ENCODE data around the gene KDM1A. TPM values are rescaled to one million over a fixed set of nuclear protein-coding genes. Genes with fewer than 3 reads are reported as not detected.
"Not testable (repeated sequence)": the region's sequence is repeated elsewhere in the genome, so short reads cannot be mapped to it uniquely, and the experiment has no call there.

The KDM1A gene
- total RNA-seq, result 10 to 100 TPM; 55.2 to 57.0 TPM

DNA sequence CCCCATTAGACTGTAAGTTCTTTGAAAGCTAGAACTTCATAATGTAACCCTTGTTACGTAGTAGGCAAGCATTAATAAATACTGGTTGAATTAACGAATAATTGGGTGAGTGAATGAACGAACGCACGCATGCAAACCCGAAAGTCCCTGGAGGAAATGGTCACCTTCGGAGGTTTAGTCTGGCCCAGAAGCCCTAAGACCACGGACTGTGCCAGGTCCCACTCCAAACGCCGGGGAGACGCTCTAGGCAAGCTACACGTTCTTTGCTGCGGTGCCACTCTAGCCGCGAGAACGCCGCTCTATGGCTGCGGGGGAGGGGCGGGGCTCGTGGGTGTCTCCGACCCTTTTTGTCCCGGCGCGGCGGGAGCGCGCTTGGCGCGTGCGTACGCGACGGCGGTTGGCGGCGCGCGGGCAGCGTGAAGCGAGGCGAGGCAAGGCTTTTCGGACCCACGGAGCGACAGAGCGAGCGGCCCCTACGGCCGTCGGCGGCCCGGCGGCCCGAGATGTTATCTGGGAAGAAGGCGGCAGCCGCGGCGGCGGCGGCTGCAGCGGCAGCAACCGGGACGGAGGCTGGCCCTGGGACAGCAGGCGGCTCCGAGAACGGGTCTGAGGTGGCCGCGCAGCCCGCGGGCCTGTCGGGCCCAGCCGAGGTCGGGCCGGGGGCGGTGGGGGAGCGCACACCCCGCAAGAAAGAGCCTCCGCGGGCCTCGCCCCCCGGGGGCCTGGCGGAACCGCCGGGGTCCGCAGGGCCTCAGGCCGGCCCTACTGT, at the start of gene KDM1A:
TSS of gene KDM1A (plus strand) at position 375 of the 769 bp plus-strand sequence. CDS start at position 504, 129 bp downstream.
- Mint-ChIP-seq H3K27ac (peak within 1 kb of the TSS; percentile 92), H3K4me3 (peak within 1 kb of the TSS; percentile 95), H3K27me3 (no peaks in the 10 kb centered on the region), H3K4me1 (peaks cover 29% of the 10 kb centered on the region), H3K9me3 (peaks cover 7% of the 10 kb centered on the region), H3K36me3 (peaks cover 21% of the 10 kb centered on the region)
- ATAC-seq (ENCODE audit: low read depth) (peak; percentile 94), DNase-seq (peak; percentile 97)
- POLR2A ChIA-PET, result interaction anchor here (0.6 to 2.2 kb wide), 8 partner anchors 11 to 512 kb away, joined by 3 to 9 read pairs (median 3); partner anchors contain the start of genes E2F2 and HNRNPR

DNA sequence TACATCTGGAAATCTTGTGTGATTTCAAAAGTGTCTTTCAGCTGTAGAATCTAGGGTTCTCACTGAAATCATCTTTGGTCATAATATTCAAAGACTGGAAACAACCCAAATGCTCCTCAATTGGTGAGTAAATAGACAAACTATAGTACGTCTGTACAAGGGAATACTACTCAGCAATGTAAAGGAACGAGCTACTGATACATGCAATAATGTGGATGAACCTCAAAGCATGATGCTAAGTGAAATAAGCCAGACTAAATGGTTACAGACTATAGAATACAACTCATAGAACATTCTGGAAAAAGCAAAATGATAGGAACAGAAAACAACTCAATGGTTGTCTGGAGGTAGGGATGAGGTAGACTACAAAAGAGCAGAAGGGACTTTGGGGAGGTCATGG, 49.2 kb upstream of the KDM1A start:
- DNase-seq (no peak), ATAC-seq (ENCODE audit: low read depth) (no peak)
- H3K9me3 Mint-ChIP-seq, result peaks cover 4% of the 10 kb centered on the region
- peaks cover 37% of the 10 kb centered on the region for H3K27me3 Mint-ChIP-seq
- H3K27ac Mint-ChIP-seq, result no peak overlapping the region
- H3K36me3 Mint-ChIP-seq, result no peaks in the 10 kb centered on the region
- H3K4me3 Mint-ChIP-seq, result no peak overlapping the region
- POLR2A ChIA-PET, result no interaction called here
- no peaks in the 10 kb centered on the region for H3K4me1 Mint-ChIP-seq

DNA sequence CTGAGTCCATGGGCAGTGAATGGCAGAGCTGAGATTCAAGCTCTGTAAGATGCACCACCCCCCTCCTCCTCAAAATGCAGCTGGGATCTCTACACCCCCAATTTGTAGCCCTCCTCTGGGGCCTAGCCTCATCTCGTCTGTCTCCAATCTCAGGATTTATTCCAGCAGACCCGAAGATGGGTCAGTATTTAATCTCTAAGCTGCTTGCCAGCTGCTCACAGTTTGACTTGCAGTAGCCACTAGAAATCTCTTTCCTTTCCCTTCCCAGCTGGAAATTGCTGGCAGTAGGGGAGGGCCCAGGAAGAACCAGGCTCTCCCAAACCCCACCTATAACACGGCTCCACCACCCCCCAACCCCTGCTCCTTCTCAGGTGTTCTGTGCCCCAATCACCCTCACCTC, 48.1 kb upstream of the KDM1A start:
- POLR2A ChIA-PET, result no interaction called here

DNA sequence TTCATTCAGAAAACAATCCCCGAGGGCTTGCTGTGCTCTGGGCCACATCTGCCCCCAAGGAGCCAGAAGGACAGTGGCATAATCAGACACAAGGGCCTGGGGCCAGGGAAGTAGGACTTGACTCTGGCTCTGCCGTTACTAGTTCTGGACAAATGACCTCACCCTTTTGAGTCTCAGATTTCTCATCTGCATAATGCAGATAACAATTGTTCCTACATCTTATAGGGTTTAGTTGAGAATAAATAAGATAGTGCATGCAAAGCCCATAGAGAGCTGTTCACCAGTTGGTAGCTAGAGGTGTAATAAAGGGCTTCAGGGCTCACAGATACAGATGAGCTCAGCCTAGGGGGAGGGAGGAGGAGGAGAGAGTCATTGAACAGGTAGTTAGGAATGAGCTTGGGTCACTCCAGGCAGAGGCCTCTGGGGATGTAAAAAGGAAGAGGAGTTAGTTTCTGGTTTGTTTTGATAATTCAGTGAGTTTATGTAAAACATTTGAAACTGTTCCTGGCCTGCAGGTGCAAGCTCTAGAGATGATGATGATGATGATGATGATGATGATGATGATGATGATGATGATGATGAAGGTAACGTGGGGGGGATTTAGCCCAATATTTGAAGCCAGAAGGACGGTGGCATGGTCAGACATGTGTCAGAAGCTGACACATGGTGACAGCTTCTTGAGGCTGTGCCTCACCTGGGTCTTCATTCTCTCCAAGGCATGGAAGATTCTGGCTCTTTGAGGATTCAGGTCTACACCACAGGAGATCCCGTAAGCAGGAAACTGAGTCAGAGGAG, 47.5 kb upstream of the KDM1A start:
- no peaks in the 10 kb centered on the region for H3K9me3 Mint-ChIP-seq
- H3K27ac Mint-ChIP-seq, result no peak overlapping the region
- ATAC-seq (ENCODE audit: low read depth) (no peak), DNase-seq (no peak)
- no peak overlapping the region for H3K4me3 Mint-ChIP-seq
- peaks cover 3% of the 10 kb centered on the region for H3K4me1 Mint-ChIP-seq
- peaks cover 40% of the 10 kb centered on the region for H3K27me3 Mint-ChIP-seq
- POLR2A ChIA-PET, result no interaction called here
- H3K36me3 Mint-ChIP-seq, result no peaks in the 10 kb centered on the region

More for the DNA sequence above, 48.1 kb upstream of the KDM1A start:
- Mint-ChIP-seq H3K4me3 (no peak overlapping the region), H3K27me3 (peaks cover 37% of the 10 kb centered on the region), H3K27ac (no peak overlapping the region), H3K9me3 (peaks cover 4% of the 10 kb centered on the region), H3K4me1 (no peaks in the 10 kb centered on the region), H3K36me3 (no peaks in the 10 kb centered on the region)
- ATAC-seq (ENCODE audit: low read depth) (no peak), DNase-seq (no peak)

DNA sequence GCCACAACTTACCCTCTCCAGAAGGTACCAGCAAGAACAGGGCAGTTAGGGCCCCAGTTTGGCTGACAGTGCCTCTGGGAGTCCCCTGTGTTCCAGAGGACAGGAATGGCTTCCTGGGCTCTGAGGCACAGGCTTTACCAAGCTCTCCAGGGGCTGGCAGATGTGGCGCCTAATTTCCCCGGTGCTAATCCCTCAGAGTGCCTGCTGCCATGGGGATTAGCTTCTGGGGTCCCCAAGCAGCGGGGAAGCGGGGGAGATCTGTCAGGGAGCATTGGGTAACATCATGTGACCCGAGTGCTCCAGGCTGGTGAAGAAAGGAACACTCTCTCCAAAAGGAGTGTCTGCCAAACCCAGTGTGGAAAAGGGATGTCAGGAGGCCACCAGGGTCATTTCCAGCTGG, 46.5 kb upstream of the KDM1A start, which contains the start of gene LACTBL1:
TSS of gene LACTBL1 (minus strand) at position 107 of the 400 bp plus-strand sequence. CDS start 550 bp downstream, outside the sequence.
- Mint-ChIP-seq H3K4me3 (no peak within 1 kb of the TSS), H3K9me3 (no peaks in the 10 kb centered on the region), H3K27ac (no peak within 1 kb of the TSS), H3K27me3 (peaks cover 45% of the 10 kb centered on the region), H3K4me1 (peaks cover 3% of the 10 kb centered on the region), H3K36me3 (no peaks in the 10 kb centered on the region)
- POLR2A ChIA-PET, result no interaction called here
- no peak for DNase-seq
- no peak for ATAC-seq (ENCODE audit: low read depth)

DNA sequence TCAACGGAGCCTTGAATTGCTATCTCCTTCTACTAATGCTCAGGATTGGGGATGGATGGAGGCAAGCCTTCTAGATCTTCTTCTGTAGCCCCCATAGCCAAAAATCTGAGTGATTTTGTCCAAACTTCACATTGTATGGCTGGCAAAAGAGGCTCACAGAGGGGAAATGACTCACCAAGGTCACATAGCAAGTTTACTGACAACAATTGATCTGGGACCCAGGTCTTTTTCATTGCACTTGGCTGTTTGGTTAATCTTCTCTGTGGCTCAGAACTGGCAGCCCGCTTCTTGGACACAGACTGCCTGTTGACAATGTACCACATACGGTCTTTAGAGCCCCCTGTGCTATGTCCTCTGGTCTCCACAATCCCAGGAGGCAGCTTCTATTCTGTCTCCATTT, 43.6 kb upstream of the KDM1A start:
- POLR2A ChIA-PET, result no interaction called here
- no peak for DNase-seq
- H3K9me3 Mint-ChIP-seq, result no peaks in the 10 kb centered on the region
- ATAC-seq (ENCODE audit: low read depth), result no peak
- H3K36me3 Mint-ChIP-seq, result no peaks in the 10 kb centered on the region
- H3K27ac Mint-ChIP-seq, result no peak overlapping the region
- peaks cover 3% of the 10 kb centered on the region for H3K4me1 Mint-ChIP-seq
- H3K27me3 Mint-ChIP-seq, result peaks cover 18% of the 10 kb centered on the region
- H3K4me3 Mint-ChIP-seq, result no peak overlapping the region

DNA sequence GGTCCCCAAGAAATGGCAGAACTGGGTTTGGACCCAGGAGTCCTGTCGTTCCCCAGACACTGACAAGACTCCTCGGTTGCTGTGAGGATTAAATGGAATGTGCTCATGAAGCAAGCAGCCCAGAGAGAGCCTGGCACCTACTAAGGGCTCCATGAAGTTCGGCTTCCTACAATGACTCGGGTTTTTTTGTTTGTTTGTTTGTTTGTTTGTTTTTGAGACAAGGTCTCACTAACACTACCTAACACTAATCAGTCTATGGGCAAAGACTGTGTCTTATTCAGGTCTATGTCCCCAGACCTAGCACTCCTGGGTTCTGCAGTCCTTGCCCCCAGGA, 43.2 kb upstream of the KDM1A start:
- peaks cover 3% of the 10 kb centered on the region for H3K4me1 Mint-ChIP-seq
- peaks cover 17% of the 10 kb centered on the region for H3K27me3 Mint-ChIP-seq
- POLR2A ChIA-PET, result no interaction called here
- DNase-seq (no peak), ATAC-seq (ENCODE audit: low read depth) (no peak)
- H3K9me3 Mint-ChIP-seq, result no peaks in the 10 kb centered on the region
- no peak overlapping the region for H3K27ac Mint-ChIP-seq
- no peaks in the 10 kb centered on the region for H3K36me3 Mint-ChIP-seq
- H3K4me3 Mint-ChIP-seq, result no peak overlapping the region

DNA sequence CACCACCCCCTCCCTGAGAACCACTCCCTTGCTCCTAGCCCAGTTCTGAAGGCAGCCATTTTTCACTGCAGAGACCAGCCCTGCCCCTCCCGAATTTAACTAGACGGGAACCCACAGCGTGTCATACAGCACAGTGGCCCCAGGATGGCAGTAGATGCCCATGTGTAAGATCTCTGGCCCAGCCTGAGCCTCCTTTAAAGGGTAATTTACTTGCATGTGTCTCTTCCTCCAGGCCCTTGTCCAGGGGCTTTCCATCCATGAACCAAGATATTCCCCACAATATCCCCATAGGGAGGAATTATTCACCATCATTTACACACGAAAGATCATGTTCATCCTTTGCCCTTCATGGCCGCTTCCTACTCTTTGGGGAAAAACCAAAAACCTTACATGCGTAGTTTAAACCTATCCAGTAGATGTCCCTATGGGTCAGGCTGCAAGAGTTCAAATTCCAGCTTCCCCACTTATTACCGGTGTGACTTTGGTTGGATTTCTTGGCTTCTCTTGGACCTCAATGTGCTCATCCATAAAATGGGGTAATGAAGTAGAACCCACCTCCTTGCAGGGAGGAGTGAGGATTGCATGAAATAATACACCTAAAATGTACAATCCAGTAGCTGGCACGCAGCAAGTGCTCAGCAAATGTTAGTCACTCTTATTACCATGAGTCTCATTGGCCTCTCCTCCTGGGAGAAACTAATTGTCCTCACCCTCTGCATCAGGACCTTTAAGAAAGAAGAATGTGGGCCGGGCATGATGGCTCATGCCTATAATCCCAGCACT, 42.6 kb upstream of the KDM1A start:
- H3K4me3 Mint-ChIP-seq, result no peak overlapping the region
- POLR2A ChIA-PET, result no interaction called here
- ATAC-seq (ENCODE audit: low read depth) (peak; percentile 78), DNase-seq (peak; percentile 54)
- no peaks in the 10 kb centered on the region for H3K36me3 Mint-ChIP-seq
- H3K27me3 Mint-ChIP-seq, result peaks cover 12% of the 10 kb centered on the region
- H3K27ac Mint-ChIP-seq, result no peak overlapping the region
- H3K9me3 Mint-ChIP-seq, result no peaks in the 10 kb centered on the region
- peaks cover 3% of the 10 kb centered on the region for H3K4me1 Mint-ChIP-seq

DNA sequence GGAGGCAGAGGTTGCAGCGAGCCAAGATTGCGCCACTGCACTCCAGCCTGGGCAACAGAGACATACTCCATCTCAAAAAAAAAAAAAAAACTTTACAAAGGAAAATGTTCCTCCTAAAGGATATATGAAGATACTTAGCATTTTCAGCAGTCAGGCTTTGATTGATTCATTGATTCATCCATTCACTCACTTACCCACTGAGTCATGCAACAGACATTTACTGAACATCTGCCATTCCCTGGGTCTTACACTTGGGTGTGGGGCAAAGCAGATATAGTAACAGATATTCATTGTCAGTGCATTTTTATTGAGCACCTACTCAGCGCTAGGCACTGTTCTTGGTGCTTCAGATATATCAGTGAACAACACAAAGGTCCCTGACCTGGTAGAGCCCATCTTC, 41.0 kb upstream of the KDM1A start:
- H3K4me1 Mint-ChIP-seq, result peaks cover 3% of the 10 kb centered on the region

DNA sequence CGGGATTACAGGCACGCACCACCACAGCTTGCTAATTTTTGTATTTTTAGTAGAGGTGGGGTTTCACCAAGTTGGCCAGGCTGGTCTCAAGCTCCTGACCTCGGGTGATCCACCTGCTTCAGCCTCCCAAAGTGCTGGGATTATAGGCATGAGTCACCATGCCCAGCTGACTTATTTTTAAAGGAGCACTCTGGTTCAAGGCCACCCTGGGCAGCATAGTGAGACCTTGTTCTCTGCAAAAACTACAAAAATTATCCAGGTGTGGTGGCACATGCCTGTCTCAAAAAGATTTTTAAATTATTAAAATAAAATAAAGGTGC, 38.8 kb upstream of the KDM1A start:
- DNase-seq; H3K27ac Mint-ChIP-seq; H3K36me3 Mint-ChIP-seq; ATAC-seq (ENCODE audit: low read depth); H3K9me3 Mint-ChIP-seq; POLR2A ChIA-PET; H3K4me3 Mint-ChIP-seq; H3K4me1 Mint-ChIP-seq: not testable (repeated sequence)
- peaks cover 12% of the 10 kb centered on the region for H3K27me3 Mint-ChIP-seq

More for the DNA sequence above, 41.0 kb upstream of the KDM1A start:
- Mint-ChIP-seq H3K27ac (no peak overlapping the region), H3K9me3 (no peaks in the 10 kb centered on the region), H3K36me3 (no peaks in the 10 kb centered on the region), H3K4me3 (no peak overlapping the region), H3K27me3 (peaks cover 12% of the 10 kb centered on the region)
- DNase-seq (no peak), ATAC-seq (ENCODE audit: low read depth) (no peak)
- POLR2A ChIA-PET, result no interaction called here

DNA sequence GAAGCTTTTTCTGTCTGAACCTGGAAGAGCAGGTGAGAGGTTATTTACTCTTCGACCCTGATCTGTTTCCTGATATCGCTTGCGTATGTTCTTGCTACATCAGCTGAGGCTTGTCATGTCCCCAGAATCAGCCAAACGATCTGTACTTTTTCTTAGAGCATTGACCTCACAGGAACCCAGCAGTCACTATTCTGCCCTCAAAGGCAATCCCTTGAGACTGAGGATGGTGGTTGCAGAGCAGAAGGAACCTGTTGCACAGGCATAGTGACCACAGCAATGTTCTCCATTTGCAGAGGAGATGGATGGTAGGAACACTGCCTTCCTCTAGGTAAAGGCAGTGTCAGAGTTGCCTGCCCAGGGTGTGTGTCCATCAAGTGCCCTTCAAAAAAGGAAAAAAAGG, 35.3 kb upstream of the KDM1A start:
- POLR2A ChIA-PET, result no interaction called here
- DNase-seq (no peak), ATAC-seq (ENCODE audit: low read depth) (no peak)
- H3K27me3 Mint-ChIP-seq, result peaks cover 10% of the 10 kb centered on the region
- H3K36me3 Mint-ChIP-seq, result no peaks in the 10 kb centered on the region
- no peaks in the 10 kb centered on the region for H3K9me3 Mint-ChIP-seq
- H3K4me1 Mint-ChIP-seq, result no peaks in the 10 kb centered on the region
- H3K4me3 Mint-ChIP-seq, result no peak overlapping the region
- no peak overlapping the region for H3K27ac Mint-ChIP-seq

DNA sequence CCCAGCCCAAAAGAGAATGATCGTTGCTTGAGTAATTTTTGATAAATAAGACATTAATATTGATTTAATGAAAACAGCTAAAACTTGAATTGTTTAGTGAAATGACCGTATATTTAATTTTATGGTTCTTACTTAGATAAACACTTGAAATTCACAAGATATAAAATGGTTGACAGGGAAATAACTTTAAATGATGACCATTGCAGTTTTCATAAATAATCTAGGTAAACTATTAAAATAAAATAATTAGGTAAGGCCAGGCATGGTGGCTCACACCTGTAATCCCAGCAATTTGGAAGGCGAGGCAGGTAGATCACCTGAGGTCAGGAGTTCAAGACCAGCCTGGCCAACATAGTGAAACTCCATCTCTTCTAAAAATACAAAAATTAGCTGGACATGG, 26.9 kb upstream of the KDM1A start:
- H3K9me3 Mint-ChIP-seq, DNase-seq, H3K27ac Mint-ChIP-seq: not testable (repeated sequence)

DNA sequence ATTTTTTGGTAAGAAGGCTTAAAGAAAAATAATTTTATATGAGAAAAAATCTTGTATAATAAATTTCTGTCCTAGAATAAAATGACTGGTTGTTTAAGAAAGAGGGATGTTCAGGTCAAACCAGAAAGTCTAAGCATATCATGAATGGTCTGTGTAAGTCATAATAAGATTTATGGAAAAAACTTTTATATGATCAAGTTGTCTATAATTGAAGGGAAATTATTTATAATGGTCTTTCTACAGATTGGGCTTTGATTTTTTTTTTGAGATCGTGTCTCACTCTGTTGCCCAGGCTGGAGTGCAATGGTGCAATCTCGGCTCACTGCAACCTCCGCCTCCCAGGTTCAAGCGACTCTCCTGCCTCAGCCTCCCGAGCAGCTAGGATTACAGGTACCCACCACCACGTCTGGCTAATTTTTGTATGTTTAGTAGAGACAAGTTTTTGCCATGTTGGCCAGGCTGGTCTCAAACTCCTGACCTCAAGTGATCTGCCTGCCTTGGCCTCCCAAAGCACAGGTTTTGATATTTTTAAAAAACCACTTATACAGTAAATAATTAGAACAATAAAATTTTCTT, 26.0 kb upstream of the KDM1A start:
- peaks cover 11% of the 10 kb centered on the region for H3K27me3 Mint-ChIP-seq
- POLR2A ChIA-PET; ATAC-seq (ENCODE audit: low read depth); H3K4me1 Mint-ChIP-seq; H3K9me3 Mint-ChIP-seq; DNase-seq; H3K27ac Mint-ChIP-seq; H3K4me3 Mint-ChIP-seq; H3K36me3 Mint-ChIP-seq: not testable (repeated sequence)

More for the DNA sequence above, 26.9 kb upstream of the KDM1A start:
- POLR2A ChIA-PET; ATAC-seq (ENCODE audit: low read depth); H3K4me1 Mint-ChIP-seq; H3K4me3 Mint-ChIP-seq; H3K36me3 Mint-ChIP-seq: not testable (repeated sequence)
- H3K27me3 Mint-ChIP-seq, result peaks cover 11% of the 10 kb centered on the region
